Osteoblast (primary cell): ENCODE measurements around the gene FNDC10. TPM values are rescaled to one million over a fixed set of nuclear protein-coding genes. Genes with fewer than 3 reads are reported as not detected.

ENCODE experiments used
- DNase-seq: peaks from one replicate; pipeline ENCODE4 v3.0.0; 2011; ENCODE audit warnings: low spot score, mixed read lengths; ENCODE audit not compliant: insufficient read length; ENCODE audit errors: missing footprints
- H2AFZ ChIP-seq: 2 replicates; pipeline ENCODE4 v1.6.0; 2011; ENCODE audit warnings: mild to moderate bottlenecking, low read length
- H3K27ac ChIP-seq: 2 replicates; pipeline ENCODE4 v1.5.1; 2011; ENCODE audit warnings: mild to moderate bottlenecking, low read depth, low read length, moderate library complexity
- H3K27me3 ChIP-seq: 2 replicates; pipeline ENCODE4 v1.6.0; 2012; ENCODE audit warnings: mild to moderate bottlenecking, control low read depth, inconsistent platforms, low read length, moderate library complexity; ENCODE audit not compliant: insufficient read depth
- H3K36me3 ChIP-seq: 2 replicates; pipeline ENCODE4 v1.5.1; 2011; ENCODE audit warnings: mild to moderate bottlenecking, low read length, control low read depth, moderate library complexity; ENCODE audit not compliant: insufficient read depth
- H3K4me1 ChIP-seq: 2 replicates; pipeline ENCODE4 v1.5.1; 2011; ENCODE audit warnings: mild to moderate bottlenecking, low read length, control low read depth, moderate library complexity; ENCODE audit not compliant: insufficient read depth
- H3K4me2 ChIP-seq: 2 replicates; pipeline ENCODE4 v1.6.0; 2011; ENCODE audit warnings: mild to moderate bottlenecking, low read length; ENCODE audit not compliant: insufficient read depth
- H3K4me3 ChIP-seq: fragments of 200-600 bp; sonication (generic); 3 replicates; pipeline ENCODE4 v1.5.1; 2012; ENCODE audit warnings: mild to moderate bottlenecking, low read length, inconsistent platforms; ENCODE audit not compliant: insufficient read depth
- H3K79me2 ChIP-seq: 2 replicates; pipeline ENCODE4 v1.6.0; 2012; ENCODE audit warnings: mild to moderate bottlenecking, low read length, control low read depth, inconsistent platforms; ENCODE audit not compliant: insufficient read depth
- H3K9me3 ChIP-seq: 2 replicates; pipeline ENCODE4 v1.5.1; 2011; ENCODE audit warnings: low read depth, low read length, control low read depth
- H4K20me1 ChIP-seq: 2 replicates; pipeline ENCODE4 v1.6.0; 2012; ENCODE audit warnings: mild to moderate bottlenecking, low read length, control low read depth; ENCODE audit not compliant: insufficient read depth
- total RNA-seq: library from RNA; depleted of rRNA; stranded (reverse); fragments of >200 nt; gene quantifications from 2 replicates; pipeline ENCODE4 v1.2.3, GENCODE V29; 2012
- TF ChIP-seq, protein P1 (sequence below): IDR thresholded peaks from 2 replicates; pipeline ENCODE4 v1.5.1; 2011; ENCODE audit warnings: mild to moderate bottlenecking, low read depth, low read length, moderate library complexity; ENCODE audit errors: extremely low read depth

FNDC10 gene
- total RNA-seq, 1 donor: 2.5 TPM

DNA sequence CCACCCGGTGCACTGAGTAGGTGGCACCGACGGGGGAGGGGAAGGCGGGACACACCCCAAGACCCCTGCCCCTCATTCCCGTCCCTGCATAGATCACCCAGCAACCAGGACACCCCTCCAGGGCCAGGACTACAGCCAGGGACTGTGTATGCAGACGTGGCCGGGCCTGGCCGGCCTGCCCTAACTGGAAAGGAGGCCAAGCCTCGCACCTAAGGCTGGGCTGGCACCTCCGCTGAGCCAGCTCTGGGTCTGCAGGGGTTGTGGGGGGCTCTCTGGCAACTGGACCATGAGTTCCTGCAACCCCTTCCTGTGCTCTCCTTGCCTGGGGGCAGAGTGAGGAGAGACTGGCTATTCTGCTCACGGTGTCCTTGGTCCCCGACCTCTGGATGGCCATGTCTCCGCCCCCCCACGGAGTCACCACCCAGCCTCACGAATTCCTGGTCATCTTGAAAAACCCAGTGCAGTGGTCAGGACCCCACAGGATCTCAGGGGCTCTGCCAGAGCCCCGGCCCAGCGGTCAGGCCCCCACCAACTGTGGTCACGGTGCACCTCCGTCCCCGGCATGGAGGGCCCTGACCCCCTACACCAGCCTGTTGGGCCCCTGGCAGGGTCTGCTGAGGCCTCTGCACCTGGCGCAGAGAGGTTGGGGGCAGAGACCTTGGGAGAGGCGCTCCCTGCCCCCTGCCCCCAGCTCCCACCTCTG, 1.1 kb upstream of the FNDC10 start:
- Histone ChIP-seq H3K27ac (no peak overlapping the region), H3K36me3 (no peaks in the 10 kb centered on the region), H3K4me1 (no peaks in the 10 kb centered on the region), H4K20me1 (peaks cover 4% of the 10 kb centered on the region), H2AFZ (no peak overlapping the region), H3K4me2 (no peak overlapping the region), H3K9me3 (no peaks in the 10 kb centered on the region), H3K27me3 (peaks cover 48% of the 10 kb centered on the region), H3K79me2 (no peaks in the 10 kb centered on the region), H3K4me3 (no peak overlapping the region)
- TF ChIP-seq, protein P1, sequence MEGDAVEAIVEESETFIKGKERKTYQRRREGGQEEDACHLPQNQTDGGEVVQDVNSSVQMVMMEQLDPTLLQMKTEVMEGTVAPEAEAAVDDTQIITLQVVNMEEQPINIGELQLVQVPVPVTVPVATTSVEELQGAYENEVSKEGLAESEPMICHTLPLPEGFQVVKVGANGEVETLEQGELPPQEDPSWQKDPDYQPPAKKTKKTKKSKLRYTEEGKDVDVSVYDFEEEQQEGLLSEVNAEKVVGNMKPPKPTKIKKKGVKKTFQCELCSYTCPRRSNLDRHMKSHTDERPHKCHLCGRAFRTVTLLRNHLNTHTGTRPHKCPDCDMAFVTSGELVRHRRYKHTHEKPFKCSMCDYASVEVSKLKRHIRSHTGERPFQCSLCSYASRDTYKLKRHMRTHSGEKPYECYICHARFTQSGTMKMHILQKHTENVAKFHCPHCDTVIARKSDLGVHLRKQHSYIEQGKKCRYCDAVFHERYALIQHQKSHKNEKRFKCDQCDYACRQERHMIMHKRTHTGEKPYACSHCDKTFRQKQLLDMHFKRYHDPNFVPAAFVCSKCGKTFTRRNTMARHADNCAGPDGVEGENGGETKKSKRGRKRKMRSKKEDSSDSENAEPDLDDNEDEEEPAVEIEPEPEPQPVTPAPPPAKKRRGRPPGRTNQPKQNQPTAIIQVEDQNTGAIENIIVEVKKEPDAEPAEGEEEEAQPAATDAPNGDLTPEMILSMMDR: no peak
- peak; percentile 84 for DNase-seq

DNA sequence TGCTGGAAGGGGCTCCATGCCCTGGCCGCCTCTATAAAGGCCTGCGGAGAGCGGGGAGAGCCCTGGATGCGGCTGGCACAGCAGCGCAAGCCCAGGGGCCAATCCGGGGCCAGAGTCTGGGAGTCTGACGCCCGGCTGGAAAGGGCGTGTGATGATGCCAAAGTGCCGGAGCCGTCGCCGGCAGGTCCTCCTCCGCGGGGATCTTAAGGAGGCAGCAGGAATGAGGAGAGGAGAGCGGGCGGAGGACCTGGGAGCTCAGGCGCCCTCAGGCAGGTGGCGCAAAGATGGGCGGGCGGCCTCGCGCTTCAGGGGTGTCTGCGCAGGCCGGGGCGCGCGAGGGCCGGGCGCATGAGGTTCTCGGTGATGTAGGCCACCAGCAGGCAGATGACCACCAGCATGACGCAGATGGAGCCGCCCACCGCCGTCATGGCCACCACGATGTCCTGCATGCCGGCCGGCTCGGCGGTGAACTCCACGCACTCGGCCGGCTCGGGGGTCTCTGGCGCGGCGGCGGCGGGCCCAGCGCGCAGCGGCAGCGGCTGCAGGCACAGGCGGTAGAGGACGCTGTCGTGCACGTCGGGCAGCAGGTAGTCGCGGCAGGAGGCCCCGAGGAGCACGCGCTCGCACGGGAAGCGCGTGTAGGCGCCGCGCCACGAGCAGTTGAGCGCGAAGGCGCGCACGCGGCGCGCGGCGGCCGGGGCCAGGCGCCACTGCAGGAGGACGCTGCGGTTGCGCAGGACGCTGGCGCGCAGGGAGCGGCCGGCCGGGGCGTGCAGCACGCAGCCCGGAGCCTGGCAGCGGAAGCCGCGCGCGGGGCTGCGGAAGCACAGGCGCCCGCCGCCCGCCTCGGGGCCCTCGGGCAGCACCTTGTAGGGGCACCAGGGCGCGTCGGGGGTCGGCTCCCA, 653 bp downstream of the FNDC10 start:
- H4K20me1 ChIP-seq: peaks cover 4% of the 10 kb centered on the region
- peaks cover 52% of the 10 kb centered on the region for H3K27me3 ChIP-seq
- no peaks in the 10 kb centered on the region for H3K9me3 ChIP-seq
- peak; percentile 98 for DNase-seq
- TF ChIP-seq, protein P1: no peak
- H3K4me3 ChIP-seq: no peak overlapping the region
- H3K4me1 ChIP-seq: no peaks in the 10 kb centered on the region
- no peaks in the 10 kb centered on the region for H3K36me3 ChIP-seq
- no peak overlapping the region for H3K27ac ChIP-seq
- no peak overlapping the region for H2AFZ ChIP-seq
- H3K79me2 ChIP-seq: no peaks in the 10 kb centered on the region
- H3K4me2 ChIP-seq: no peak overlapping the region

DNA sequence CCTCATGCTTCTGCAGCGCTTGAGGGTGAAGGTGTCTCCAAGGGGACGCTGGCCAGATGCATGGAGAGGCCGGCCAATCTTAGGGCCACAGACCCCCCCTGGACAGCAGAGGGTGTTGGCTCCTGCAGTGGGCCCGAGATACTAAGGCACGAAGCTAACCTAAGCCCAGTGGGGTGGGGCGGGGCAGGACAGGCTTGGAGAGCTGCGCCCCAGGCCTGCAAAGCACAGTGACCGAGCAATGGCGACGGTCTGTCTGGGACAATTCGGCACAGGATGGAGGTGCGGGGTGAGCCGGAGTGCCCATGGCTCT, 1.3 kb downstream of the FNDC10 start:
- TF ChIP-seq, protein P1: no peak
- Histone ChIP-seq H3K36me3 (no peaks in the 10 kb centered on the region), H3K4me1 (no peaks in the 10 kb centered on the region), H3K27ac (no peak overlapping the region), H3K79me2 (no peaks in the 10 kb centered on the region), H3K9me3 (no peaks in the 10 kb centered on the region), H4K20me1 (peaks cover 4% of the 10 kb centered on the region), H3K27me3 (peaks cover 52% of the 10 kb centered on the region), H2AFZ (no peak overlapping the region), H3K4me2 (no peak overlapping the region), H3K4me3 (no peak overlapping the region)
- DNase-seq: peak; percentile 86
